Activated CD8-positive, alpha-beta memory T cell treated with anti-CD3 and anti-CD28 coated beads, Interleukin-2, amount 50 U/mL, for 48 hours (primary cell): ENCODE data around the gene C11orf87.

Experiments used
- DNase-seq: peaks from one replicate; pipeline ENCODE4 v3.0.0-alpha.2; 2020

The C11orf87 gene

DNA sequence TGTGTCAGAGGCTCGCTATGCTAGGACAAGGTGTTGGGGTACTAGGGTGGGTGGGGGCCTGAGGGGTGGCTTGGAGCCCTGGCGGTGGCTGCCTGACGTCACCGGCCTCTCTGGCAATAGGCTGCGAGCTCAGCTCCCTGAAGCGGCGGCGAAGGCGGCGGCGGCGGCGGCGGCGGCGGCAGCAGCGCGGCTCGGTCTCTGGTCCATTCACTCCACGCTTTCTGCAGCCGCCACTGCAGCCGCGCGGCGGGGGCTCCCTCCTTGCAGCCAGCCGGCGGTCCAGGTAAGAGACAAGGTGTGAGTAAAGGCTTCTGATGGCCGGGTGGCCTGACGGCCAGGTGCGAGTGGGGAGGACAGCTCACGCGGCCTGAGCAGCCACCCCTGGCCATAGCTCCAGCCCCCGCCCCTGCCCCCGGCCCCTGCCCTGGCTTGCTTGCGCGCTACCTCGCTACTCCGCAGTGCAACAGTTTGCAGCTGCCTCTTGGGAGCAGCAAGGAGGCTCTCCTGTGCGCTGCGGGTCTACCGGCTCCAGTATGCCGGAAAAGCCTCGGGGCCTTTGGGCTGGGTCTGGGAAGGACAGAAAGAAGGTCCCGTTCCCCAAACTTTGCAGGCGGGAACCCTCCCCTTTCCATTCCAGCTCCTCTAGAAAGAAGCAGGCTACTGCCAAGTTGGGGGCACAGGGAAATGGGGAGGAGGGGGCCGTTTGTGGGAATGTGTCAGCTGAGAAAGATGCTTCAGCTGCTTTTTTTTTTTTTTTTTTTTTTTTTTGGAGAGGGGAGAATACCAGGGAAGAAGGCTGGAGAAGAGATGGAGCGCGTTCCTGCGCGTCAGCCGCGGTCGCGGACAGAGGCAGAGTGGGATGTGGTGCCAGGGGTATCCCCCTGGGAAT, at the start of gene C11orf87:
Gene C11orf87 (plus strand): TSS at position 210 of the 889 bp plus-strand sequence. CDS start 1,444 bp downstream, outside the sequence.
- no peak for DNase-seq

DNA sequence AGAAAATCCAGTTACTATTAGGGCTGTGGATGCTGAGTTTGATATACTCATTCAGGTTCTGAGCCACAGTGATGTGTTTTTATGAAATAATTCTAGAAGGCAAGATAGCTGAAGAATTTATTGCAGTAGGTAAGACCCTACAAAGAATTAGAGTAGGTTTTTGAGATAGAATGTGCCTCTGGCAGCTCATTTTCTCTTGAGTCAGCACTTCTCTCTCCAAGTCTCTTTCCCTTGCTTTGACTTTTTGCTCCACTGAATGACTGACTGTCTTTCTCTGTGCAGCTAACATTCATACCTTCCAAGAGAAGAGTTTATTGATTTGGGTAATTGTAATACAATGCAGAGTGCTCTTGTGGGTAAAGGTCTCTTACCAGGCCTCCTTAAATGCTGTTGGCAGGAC, 48.0 kb upstream of the C11orf87 start:
- DNase-seq: no peak

DNA sequence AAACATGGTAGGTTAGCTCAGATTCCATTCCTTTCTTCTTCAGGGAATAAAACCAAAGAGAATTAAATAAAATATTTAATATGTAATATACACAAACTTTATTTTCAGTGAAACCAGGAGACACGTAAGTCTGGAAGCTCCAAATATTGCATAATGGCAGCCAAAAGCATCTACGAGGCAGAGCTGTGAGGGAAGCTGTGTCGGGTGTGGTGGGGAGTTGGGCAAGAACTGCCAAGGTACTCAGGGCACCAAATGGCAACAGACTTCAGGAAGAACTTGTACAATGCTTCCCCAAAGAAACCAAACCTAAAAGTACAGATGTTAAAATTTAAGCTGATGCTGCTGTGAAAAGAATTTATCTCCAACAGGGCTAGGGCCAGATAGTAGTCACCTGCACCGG, 47.5 kb upstream of the C11orf87 start:
- no peak for DNase-seq

DNA sequence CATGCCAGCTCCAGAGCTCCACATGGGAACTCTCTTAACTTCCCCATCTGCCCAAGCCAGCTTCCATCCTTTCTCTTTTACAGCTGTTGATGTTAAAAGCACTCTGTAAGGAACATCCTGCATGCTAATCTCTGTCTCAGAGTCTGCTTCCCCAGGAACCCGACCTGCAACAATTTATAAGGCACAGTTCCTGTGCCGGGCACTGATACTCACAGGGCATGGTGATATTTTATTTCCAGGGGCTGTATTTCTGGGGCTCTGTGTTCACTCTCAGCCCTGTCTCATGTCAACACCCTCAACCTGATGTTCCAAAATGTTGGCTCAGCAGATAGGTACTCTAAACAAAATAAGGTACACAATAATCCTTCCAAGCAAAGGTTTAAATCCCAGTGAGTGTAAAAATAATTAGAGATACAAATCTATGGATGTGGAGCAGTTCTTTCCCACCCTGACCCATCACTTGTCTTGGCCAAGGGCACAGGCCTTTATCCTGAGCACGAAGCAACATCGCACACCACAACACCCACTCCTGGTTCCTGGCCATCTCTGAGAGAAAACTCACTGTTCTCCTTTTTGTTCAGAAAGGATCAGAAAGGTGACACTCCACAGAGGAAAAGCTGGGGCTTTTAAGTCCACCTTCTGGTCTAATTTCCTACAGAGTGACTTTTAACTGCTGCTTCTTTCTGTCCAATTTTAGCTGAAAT, 44.8 kb upstream of the C11orf87 start:
- no peak for DNase-seq

DNA sequence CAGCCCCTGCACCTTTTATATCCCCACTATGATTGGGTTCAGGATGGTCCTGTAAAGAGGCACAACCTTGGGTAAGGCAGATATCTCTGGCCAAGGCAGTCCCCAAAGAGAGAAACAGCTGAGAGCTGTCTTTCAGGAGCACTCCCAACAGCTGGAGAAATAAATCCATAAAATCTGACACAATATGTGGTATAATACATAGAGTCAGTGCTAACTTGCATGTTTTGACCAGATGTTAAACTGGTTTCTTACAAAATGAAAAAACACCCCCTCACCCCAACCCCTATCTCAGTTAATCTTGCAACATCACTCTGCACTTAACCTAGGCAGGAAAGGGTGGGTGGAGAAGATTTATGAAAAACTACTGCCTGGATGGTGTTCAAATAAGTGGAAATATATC, 44.0 kb upstream of the C11orf87 start:
- DNase-seq: no peak

DNA sequence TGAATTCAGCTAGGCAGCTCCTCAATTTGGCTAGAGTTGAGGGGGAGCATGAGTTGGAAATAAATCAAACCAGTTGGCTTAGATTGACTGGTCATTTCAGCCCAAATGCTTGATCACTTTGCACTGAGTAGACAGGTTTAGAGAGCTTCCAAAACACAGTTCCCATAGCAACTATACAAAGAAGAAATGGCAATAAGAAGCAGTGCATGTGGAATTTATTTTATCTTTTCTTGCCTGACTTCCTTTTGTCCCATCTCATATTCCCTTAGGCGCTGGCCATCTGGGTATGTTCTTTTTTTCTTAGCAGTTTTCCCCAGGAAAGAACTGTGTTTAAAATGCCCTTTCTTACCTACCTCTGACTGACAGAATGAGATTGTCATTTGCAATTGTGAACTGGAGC, 38.7 kb upstream of the C11orf87 start:
- no peak for DNase-seq

DNA sequence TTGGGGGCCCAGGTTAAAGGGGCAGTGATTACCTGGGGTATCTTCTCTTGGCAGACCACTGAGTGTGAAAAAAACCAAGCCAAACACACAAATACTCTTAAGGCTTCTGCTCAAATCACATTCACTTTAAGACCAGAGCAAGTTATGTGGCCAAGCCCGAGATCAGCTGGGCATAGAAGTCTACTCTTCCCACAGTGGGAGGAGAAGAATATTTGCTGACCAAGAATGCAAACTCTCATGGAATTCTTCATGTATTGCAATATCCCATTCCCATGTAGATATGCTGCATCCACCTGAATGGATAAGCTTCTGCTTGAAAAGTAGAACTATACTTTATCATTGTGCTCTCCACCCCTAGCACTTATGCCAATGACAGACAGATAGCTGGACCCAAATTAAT, 37.1 kb upstream of the C11orf87 start:
- no peak for DNase-seq

DNA sequence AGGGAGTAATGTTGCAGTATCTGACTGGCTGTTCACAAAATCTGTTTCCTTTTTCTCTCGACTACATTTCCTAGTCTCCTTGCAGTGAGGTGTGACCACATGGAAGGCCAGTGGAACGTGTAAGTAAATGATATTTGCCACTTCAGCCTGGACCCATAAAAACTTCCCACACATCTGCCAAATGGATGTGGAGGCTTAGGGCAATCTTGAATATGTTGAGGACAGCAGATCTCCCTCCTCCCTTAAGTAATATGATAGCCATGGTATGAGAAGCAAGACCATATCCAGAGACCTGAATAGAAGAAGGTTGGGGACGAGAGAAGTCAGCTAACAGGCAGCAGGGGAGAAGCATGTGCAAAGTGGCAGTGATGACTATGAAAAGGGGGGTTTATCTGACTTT, 33.0 kb upstream of the C11orf87 start:
- no peak for DNase-seq

DNA sequence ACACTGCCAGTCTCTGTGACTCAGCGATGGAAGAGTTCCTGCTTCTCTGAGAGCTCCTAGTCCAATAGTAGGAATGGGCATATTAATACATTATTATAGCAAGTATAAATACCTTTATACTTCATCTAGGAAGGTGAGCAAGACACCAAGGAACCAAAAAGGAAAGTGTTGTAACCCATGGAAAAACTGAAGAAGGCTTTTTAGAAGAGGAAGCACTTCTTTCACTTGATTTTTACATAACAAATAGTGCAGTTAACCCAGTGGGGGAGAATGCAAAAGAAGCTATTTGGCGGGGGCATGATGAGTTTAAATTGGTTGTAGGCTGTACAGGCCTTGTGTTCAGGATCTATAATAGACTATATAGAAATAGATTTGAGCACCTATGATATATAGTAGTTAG, 31.2 kb upstream of the C11orf87 start:
- no peak for DNase-seq

DNA sequence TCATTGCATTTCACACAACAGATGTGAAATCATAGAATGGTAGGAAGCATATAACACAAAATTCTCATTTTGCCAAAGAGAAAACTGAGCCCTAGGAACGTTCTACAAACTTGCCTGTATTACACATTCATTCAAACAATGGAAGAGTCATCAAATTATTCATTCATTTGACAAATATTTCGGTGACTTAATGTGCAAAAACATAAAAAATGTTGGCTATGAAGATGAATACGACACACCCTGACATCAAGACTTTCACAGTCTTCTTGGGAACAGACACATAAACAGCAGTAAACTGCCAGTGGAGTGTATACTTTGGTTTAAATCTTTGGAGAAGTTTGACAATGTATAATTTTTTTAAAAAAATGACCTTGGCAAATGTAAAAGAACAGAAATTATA, 20.4 kb upstream of the C11orf87 start:
- no peak for DNase-seq

DNA sequence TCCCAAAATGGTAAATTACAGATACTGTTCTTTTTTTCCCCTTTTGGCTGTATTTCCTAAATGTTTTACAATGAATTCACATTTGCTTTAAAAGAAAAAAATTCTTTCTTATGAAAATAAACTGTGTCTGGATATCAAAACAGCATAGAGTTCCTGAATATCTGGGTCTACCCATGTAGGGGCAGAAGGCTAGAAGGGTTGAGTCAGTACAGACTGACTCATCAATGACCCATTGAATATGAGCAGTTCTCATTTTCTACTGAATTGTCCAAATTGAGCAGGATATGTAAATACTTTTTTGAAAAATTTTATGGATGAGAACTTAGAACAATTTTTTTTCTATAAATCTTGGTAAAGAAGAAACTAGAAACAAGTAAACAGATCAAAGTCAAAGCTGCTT, 16.3 kb upstream of the C11orf87 start:
- DNase-seq: no peak

DNA sequence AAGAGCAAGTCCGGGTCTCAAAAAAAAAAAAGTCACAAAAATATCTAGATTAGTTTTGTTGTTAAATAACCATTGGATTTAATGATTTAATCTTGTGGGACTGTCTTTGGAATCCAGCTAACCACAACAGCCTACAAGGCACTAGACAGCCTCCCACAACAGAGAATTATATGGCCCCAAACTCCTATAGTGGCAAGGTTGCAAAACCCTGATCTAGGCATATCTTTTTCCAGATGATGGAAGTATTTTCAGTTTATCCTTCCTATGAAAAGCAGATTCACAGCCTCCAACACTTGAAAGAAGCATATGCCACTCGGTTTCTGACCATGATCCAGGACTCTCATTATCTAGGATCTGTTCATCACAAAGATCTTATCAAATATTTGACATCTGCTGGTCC, 5.4 kb upstream of the C11orf87 start:
- no peak for DNase-seq

DNA sequence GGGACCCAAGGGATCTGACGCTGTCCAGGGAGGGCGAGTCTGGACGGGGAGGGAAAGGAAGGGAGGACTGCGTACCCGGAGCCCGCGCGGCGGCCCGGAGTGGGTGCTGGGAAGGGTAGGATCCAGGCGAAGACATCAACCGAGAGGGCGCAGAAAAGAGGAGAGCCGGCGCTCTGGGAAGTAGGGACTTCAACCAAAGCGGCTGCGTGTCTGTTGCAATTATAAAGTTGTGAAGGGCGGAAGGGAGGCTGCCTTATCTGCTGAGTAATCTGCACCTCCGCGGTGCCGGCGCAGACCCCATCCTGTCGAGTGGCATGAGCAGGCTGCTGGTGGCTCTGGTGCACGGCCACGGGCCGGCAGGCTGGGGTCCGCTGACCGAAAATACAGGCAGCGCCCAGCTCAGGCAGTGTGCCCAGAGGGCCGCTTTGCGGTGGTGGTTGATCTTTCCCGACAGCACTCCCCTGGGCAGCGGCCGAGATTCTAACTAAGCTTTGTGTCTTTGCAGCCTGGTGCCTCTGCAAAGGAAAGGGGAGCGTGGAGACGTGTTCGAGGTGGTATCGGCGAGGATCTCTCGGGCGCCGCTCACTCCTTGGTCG, 978 bp downstream of the C11orf87 start:
- DNase-seq: no peak

DNA sequence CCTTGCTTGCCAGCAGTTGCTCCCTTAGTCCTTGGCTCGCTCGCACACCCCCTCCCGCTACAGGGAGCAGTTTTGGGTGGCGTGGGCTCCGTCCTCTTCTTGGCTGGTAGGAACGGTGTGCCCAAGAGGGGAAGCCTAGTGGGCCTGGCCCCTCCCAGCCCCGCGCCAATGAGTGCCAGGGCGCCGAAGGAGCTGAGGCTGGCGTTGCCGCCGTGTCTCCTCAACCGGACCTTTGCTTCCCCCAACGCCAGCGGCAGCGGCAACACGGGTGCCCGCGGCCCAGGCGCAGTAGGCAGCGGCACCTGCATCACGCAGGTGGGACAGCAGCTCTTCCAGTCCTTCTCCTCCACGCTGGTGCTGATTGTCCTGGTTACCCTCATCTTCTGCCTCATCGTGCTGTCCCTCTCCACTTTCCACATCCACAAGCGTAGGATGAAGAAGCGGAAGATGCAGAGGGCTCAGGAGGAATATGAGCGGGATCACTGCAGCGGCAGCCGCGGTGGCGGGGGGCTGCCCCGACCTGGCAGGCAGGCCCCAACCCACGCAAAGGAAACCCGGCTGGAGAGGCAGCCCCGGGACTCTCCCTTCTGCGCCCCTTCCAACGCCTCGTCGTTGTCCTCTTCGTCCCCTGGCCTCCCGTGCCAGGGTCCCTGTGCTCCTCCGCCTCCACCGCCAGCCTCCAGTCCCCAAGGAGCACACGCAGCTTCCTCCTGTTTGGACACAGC, 1.6 kb downstream of the C11orf87 start:
- DNase-seq: no peak

DNA sequence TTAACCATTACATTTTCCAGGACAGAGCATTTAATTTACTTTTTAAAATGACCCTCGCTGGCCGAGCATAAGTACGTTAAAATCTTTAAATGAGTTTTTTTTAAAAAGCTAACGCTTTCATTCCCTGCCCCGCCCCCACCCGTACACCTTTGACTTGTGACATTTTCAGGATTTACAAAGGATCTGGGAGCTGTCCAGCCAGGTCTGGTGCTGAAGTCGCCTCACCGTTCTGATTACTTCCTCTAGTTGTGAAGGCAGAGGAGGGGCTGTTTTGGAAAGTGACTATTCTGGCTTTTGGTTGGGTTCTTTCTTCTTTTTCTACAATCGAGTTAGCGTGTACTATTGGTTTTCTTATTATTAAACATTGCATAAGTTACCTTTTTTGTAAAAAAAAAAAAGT, 2.9 kb downstream of the C11orf87 start:
- DNase-seq: no peak

DNA sequence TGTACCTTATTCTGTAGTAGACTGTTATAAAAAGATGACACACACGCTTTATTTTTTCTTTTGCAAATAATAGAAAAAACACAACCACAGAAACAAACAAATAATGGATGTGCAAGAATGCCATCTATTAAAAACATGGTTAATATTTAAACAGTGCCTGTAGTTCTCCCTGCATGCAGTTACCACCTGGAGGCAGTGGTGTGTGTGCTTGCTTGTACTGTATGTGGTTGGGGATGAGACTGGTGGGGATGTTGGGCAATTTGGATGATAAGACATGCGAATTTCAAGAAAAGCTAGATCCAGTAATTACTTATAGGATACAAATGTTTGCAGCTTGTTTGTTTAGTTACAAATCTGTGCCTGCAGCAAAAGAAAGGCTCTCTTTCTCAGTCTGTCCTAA, 3.6 kb downstream of the C11orf87 start:
- no peak for DNase-seq

DNA sequence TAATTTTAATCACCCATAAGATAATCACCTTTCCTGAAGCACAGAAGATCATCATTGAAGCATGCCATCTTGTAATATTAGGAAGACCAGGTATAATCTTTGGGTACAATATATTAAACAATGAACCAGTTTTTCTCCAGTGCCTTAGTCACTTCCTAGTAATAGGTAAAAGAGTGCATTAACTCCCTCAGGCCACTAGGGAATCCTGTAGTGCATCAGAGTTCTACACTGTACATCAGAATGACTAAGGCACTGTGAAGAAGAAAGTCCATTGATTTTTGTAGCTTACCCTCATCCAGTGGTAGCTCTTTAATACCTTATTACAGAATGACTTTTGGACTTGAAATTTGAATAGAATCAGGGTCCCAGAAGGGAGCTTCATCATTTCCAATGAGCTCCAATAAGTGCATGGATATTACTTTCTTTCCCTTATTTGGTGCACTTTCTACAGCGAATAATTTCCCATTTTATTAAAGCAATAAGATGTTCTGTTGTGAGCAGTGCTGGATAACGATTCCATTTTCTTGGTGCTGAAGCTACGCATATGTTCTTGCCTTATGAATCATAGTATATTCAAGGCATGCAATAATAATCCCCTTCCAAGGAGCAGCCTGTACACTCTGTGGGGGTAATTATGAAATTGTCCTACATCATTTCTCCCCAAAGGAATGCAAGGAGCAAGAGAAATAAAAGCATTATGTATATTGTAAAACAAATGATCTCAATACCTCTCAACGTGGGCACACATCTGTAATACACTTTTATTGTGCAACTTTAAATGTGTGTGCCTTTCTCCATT, 4.7 kb downstream of the C11orf87 start:
- no peak for DNase-seq

DNA sequence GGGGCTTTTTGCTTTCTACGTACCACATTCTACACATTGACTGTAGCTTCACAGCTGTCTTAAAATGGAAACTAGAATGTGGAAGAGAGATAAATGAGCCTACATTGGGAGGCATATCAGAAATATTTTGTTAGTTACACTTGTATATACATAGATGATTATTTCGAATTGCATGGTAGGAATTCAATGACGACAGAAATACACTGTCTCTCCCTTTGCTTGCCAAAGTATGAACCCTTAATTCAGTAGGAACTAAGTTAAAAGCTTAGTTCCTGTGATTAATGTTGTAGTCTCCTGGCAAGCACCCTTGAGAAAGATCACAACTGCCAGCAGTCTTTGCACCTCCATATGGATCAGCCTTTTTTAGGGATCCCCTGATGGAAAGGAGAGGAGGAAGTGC, 10.1 kb downstream of the C11orf87 start:
- no peak for DNase-seq

DNA sequence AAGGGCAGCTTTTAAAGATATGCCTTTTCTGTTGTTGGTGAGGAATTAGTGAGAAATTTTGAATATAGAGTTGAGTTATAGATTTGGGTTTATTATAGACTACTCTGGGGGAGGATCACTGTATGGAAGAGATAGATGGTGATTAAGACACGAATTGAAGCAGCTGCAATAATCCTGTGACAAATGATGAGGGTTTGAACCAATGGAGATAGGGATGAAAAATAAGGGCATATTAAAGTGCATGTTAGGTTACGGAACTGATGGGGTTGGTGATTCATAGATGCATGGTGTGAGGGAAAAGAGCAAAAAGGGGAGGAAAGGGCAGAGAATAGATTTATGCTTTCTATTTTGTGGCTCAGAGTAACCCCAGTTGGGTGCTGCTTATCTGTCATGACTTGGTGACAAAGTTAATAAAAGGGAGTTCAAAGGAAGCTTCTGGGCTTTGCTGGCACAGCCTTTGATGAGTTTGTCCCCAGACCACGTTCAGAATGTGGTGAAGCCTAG, 11.8 kb downstream of the C11orf87 start:
- no peak for DNase-seq

DNA sequence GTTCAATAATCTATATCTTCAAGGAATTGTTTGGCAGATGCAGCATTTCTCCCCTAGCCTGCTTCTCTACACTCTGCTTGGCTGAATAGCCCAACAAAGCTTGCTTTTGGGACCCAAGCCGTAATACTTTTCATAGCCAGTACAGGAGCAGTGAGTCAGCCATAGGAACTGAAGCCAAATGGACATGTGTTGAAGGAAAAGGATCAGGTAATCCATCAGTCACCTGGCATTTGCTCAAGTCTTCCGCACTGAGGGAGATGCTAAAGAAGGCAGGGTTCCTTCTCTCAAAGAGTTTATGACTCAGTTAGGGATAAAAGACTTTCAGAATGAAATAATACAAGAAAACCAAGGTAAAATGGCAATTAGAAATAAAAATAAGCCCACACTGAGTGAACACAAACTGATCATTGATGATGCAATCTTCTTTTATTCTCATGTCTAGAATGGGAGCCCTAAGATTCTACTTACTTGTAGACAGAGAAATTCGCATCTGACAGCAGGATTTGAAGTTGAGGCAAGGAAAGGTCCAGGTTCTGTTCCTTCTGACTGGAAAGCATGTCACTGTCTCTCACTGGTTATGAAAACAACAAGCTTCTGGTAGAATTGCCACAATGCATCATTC, 13.2 kb downstream of the C11orf87 start:
- no peak for DNase-seq

DNA sequence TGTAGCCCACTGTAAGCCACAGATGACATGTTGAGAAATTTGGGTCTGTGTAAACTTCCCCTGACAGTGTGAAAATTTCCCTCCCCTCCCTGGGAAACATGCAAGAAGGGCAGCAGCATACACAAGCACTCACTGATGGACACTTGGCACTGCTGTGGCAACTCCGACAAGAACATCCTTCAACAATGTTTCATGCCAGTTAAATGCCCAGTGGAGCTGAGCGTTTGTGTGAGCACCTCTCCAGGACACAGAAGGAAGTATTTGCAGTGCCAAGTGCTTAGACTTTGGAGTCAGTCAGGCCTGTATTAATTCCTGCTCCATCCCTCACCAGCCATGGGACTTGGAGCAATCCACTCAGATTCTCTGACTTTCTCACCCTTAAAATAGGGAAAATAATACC, 17.7 kb downstream of the C11orf87 start:
- DNase-seq: no peak

DNA sequence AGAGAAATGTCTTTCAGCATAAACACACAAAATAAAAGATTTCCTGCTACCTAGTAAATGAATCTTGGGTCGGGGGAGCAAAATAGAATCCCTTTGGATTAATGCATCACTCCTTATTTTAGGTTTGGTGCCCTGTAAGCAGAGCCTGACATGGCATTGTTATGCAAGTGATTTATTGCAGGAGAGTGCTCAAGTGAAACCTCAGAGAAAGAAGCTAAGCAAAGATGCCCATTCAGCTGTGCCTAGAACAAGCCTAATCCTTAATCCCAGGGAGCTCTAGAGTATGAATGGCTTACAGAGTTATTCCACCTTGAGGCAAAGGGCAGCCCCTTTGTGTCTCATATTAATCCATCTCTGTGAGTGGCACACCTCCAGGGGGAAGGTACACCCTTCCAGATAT, 21.1 kb downstream of the C11orf87 start:
- no peak for DNase-seq
